PC-9 (cell line): ENCODE results near the gene KRTAP5-1.

ENCODE experiments used
- CTCF ChIP-seq: fragments of 200-600 bp; sonication (generic); conservative IDR thresholded peaks from 2 replicates; pipeline ENCODE4 v1.6.1; 2017; ENCODE audit warnings: mixed run types, antibody characterized with exemption, mild to moderate bottlenecking, moderate library complexity
- EZH2 ChIP-seq: fragments of 200-600 bp; sonication (generic); IDR thresholded peaks from 2 replicates; pipeline ENCODE4 v1.8.0; 2017; ENCODE audit warnings: antibody characterized with exemption, low read depth

- no peak for TF ChIP-seq CTCF
- TF ChIP-seq EZH2 = no peak
Measured at GRCh38 chr11:1625541-1625940, 40.5 kb upstream of the KRTAP5-1 start.
